Activated CD4-positive, alpha-beta memory T cell treated with anti-CD3 and anti-CD28 coated beads for 36 hours (primary cell): ENCODE data around the gene SLC24A4. TPM values are rescaled to one million over a fixed set of nuclear protein-coding genes. Genes with fewer than 3 reads are reported as not detected.

Source experiments
- CTCF ChIA-PET: fragments of 350-600 bp; sonication (Branson Sonifier 250); formaldehyde crosslinking; loops from one replicate; lab custom pipeline; 2021; ENCODE audit warnings: antibody characterized with exemption, inconsistent platforms; lab: Charles Lee
- POLR2A ChIA-PET: fragments of 350-600 bp; sonication (Branson Sonifier 250); formaldehyde crosslinking; loops from one replicate; lab custom pipeline; 2021; ENCODE audit warnings: antibody characterized with exemption; lab: Charles Lee
- DNase-seq: peaks from one replicate; pipeline ENCODE4 v3.0.0-alpha.2; 2020
- H3K27ac Mint-ChIP-seq: one replicate; pipeline ENCODE4 v1.8.0; 2021; ENCODE audit warnings: mixed read lengths
- H3K27me3 Mint-ChIP-seq: one replicate; pipeline ENCODE4 v1.8.0; 2021; ENCODE audit warnings: mixed read lengths
- H3K36me3 Mint-ChIP-seq: one replicate; pipeline ENCODE4 v1.8.0; 2021; ENCODE audit warnings: mixed read lengths
- H3K4me1 Mint-ChIP-seq: one replicate; pipeline ENCODE4 v1.8.0; 2021; ENCODE audit warnings: low read depth, mixed read lengths
- H3K4me3 Mint-ChIP-seq: one replicate; pipeline ENCODE4 v1.8.0; 2021; ENCODE audit warnings: mild to moderate bottlenecking, mixed read lengths
- H3K9me3 Mint-ChIP-seq: one replicate; pipeline ENCODE4 v1.8.0; 2021; ENCODE audit warnings: mixed read lengths
- intact Hi-C: fragments of 100-400 bp; cut with micrococcal nuclease; formaldehyde crosslinking; loops from one replicate; pipeline ENCODE4 v1.15.1; 2023
- total RNA-seq, 2 experiments: library from RNA; stranded (reverse); gene quantifications; one replicate each; pipeline ENCODE4 v1.2.3, GENCODE V29; 2021

SLC24A4 gene
- total RNA-seq, 2 experiments from 2014 or later, result not detected

DNA sequence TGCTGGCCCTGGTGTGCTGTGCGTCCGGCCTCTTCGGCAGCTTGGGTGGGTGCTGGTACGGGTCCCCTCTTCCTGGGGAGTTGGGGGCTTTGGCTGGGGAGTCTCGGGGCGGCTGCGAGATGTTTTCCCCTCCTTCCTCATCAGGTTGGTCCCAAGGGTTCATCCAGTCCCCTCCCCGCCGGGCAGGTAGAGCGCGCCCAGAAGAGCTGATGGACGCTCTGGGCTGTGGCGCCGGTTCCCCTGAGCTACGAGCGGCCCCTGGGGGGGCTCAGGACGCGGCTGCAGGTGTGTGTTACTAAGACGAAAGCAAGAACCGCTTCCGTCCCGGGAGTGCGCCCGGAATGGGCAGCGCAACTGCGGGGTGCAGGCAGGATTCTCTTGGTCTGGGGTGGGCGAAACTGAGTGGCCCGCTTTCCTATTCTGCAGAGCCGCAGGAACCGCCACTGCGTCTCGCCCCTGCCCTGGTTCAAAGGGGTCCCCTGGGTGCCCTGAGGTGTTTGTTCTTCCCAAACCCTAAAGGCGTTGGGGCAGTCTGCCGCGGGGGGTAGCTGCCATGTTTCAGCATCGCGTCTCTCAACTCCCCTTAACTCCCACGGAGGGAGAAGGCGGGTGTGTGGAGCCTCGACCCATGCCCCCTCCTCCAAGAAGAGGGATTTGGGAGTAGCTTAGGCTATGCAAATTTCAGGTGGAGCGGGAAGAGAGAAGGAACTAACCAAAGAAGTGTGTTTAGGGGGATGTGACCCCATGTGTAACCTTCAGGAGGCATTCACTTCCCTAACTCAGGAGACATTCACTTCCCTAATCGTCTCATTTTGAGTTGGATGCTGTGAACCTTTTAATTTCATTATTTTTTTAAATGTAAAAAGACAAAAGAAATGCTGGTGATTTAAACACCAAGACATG, 1.2 kb downstream of the SLC24A4 start:
- no peak overlapping the region for H3K4me3 Mint-ChIP-seq
- H3K36me3 Mint-ChIP-seq, result no peaks in the 10 kb centered on the region
- POLR2A ChIA-PET, result interaction anchor here (0.7 kb wide), 1 partner anchor 14 kb away, joined by 3 read pairs; no protein-coding TSS in a partner anchor
- no peaks in the 10 kb centered on the region for H3K9me3 Mint-ChIP-seq
- no peak for DNase-seq
- H3K27ac Mint-ChIP-seq, result no peak overlapping the region
- peaks cover 6% of the 10 kb centered on the region for H3K4me1 Mint-ChIP-seq
- intact Hi-C loops, result no loop called here
- peaks cover 47% of the 10 kb centered on the region for H3K27me3 Mint-ChIP-seq
- CTCF ChIA-PET, result no interaction called here

DNA sequence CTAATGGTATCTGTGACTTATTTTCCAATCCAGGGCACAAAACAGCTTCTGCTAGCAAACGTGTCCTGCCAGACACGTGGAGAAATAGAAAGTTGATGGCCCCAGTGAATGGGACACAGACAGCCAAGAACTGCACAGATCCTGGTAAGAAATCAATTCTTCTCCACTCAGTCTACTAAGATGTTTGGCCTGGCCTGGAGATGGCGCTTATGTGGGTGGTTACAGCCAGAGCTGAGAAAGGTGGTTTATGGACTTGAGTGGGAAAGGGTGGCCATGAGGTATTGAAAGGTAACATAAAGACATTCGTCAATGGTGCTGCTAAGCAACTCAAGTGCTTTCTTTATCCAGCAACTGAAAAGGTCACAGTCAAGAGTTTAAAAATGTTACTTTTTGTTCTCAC, 2.9 kb downstream of the SLC24A4 start:
- H3K36me3 Mint-ChIP-seq, result no peaks in the 10 kb centered on the region
- intact Hi-C loops, result no loop called here
- ChIA-PET CTCF (no interaction called here), POLR2A (no interaction called here)
- peaks cover 6% of the 10 kb centered on the region for H3K4me1 Mint-ChIP-seq
- no peaks in the 10 kb centered on the region for H3K9me3 Mint-ChIP-seq
- no peak overlapping the region for H3K4me3 Mint-ChIP-seq
- peaks cover 41% of the 10 kb centered on the region for H3K27me3 Mint-ChIP-seq
- H3K27ac Mint-ChIP-seq, result no peak overlapping the region
- DNase-seq, result no peak

DNA sequence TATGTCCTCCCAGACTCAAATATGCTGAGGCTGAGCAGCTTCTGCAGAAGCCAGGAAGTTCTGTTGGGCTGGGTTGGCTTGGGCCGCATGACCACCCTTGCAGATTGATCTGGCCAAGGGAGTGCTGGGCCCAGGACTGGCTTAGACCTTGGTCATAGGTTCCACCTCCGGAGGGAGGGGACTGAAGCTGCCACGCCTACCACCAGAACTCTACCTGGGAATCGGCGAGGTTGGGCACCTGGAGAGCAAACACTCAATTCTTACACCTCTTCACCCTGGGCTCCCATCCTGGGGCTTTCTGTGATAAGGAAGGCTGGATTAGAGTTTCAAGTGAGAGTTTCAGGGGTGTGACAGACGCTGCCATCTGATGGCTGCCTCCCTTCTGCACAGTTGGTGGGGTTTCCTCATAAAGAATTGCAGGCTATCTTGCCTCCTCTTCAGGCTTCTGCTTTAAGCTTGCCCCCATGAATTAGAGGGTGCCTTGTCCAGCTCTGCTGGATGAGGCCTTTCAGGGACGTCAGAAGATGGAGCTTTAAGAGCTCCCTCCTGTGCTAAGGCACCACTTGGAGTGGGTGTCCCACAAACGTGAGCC, 5.8 kb downstream of the SLC24A4 start:
- H3K4me3 Mint-ChIP-seq, result no peak overlapping the region
- H3K9me3 Mint-ChIP-seq, result no peaks in the 10 kb centered on the region
- CTCF ChIA-PET, result interaction anchor here (1.3 kb wide), 1 partner anchor 15 kb away, joined by 3 read pairs; no protein-coding TSS in a partner anchor
- H3K4me1 Mint-ChIP-seq, result peaks cover 4% of the 10 kb centered on the region
- DNase-seq, result no peak
- POLR2A ChIA-PET, result no interaction called here
- H3K27ac Mint-ChIP-seq, result no peak overlapping the region
- peaks cover 31% of the 10 kb centered on the region for H3K27me3 Mint-ChIP-seq
- no peaks in the 10 kb centered on the region for H3K36me3 Mint-ChIP-seq
- intact Hi-C loops, result no loop called here

DNA sequence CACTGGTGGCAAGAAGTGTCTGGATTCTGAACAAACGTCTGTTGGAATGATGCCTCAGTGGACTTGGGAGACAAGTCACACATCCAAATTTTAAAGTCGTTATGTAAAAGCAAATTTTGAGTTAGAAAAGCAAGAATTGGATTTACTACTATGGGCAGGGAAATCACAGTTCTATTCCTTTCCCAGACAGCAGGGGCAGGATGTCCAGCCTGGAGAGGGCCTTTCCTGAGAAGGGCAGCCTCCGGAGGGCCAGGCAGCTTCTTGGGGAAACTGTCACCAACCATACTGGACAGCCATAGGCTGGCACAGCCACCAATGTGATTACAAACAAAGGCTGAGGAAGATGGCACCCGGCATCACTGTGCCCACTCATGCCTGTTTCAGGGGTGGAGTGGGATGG, 11.1 kb downstream of the SLC24A4 start:
- Mint-ChIP-seq H3K4me3 (no peak overlapping the region), H3K36me3 (no peaks in the 10 kb centered on the region), H3K27me3 (peaks cover 21% of the 10 kb centered on the region), H3K27ac (no peak overlapping the region), H3K9me3 (no peaks in the 10 kb centered on the region), H3K4me1 (no peaks in the 10 kb centered on the region)
- intact Hi-C loops, result no loop called here
- no peak for DNase-seq
- POLR2A ChIA-PET, result no interaction called here
- CTCF ChIA-PET, result interaction anchor here (0.7 to 1.0 kb wide), 2 partner anchors 21 to 850 kb away, joined by 3 read pairs; no protein-coding TSS in a partner anchor

DNA sequence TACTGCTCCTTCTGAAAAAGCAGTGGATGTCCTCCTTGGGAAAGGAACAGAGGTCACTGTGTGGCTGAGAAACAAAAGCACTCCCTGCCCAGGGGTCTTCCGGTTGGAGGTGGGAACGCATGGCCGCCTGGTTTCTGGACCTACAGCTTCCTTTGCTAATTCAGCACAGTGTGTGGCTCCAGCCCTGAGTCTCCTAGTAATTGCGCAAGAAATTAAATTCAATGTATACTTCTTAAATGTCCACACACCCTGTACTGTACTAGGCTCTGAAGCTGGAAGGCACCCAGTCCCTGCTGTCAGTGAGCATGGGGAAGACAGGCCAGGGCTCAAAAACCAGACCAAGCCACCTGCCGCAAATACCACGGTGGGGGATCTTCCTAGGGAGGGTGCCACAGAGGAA, 13.4 kb downstream of the SLC24A4 start:
- Mint-ChIP-seq H3K4me1 (peaks cover 13% of the 10 kb centered on the region), H3K4me3 (no peak overlapping the region), H3K27ac (no peak overlapping the region), H3K9me3 (no peaks in the 10 kb centered on the region), H3K36me3 (no peaks in the 10 kb centered on the region), H3K27me3 (peaks cover 35% of the 10 kb centered on the region)
- CTCF ChIA-PET, result no interaction called here
- POLR2A ChIA-PET, result no interaction called here
- DNase-seq, result no peak
- intact Hi-C loops, result no loop called here

DNA sequence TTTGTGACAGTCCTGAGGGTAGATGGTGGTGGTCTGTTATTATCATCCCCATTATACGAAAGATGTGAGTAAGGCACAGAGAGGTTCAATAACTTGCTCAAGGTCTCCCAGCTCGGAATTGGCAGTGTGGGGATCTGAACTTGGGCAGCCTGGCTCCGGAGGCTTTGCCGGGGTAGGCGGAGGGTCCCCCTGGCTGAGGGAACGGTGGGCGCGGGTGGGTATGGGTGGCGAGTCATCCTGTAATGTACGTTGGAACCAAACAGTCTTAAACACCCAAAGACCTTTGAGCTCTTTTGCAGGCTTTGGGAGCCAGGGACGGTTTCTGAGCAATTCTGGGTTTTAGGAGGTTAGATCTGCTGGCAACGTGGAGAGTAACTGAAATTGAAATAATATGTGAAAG, 16.5 kb downstream of the SLC24A4 start:
- peaks cover 3% of the 10 kb centered on the region for H3K9me3 Mint-ChIP-seq

DNA sequence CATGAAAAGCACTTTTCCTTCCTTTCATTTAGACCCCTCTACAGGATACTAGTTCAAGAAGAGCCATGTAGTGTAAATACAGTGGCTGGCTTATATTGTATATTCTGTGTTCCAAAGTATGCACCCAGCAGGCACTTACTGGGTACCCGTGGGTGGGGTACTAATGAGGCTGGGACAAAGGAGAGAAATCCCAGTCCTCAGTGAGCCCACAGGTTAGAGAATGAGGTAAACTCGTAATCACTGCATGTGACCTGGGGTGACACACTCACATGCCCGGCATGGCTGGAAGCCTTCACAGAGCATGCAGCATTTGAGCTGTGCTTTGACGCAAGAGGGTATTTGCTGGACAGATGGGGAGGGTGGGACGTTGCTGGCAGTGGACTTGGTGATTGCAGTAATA, 17.1 kb downstream of the SLC24A4 start:
- CTCF ChIA-PET, result interaction anchor here (1.9 to 4.3 kb wide), 2 partner anchors 12 kb away, joined by 10 to 25 read pairs; no protein-coding TSS in a partner anchor
- H3K36me3 Mint-ChIP-seq, result no peaks in the 10 kb centered on the region
- peaks cover 3% of the 10 kb centered on the region for H3K9me3 Mint-ChIP-seq
- H3K4me3 Mint-ChIP-seq, result no peak overlapping the region
- H3K27me3 Mint-ChIP-seq, result peaks cover 51% of the 10 kb centered on the region
- POLR2A ChIA-PET, result no interaction called here
- intact Hi-C loops, result loop anchor here (2.0 to 10.0 kb wide), 4 partner anchors 58 to 475 kb away; partner anchors contain the start of genes GOLGA5 and TC2N
- no peak for DNase-seq
- H3K4me1 Mint-ChIP-seq, result peaks cover 29% of the 10 kb centered on the region
- H3K27ac Mint-ChIP-seq, result no peak overlapping the region

More for the DNA sequence above, 16.5 kb downstream of the SLC24A4 start:
- Mint-ChIP-seq H3K27me3 (peaks cover 52% of the 10 kb centered on the region), H3K4me3 (no peak overlapping the region), H3K36me3 (no peaks in the 10 kb centered on the region), H3K4me1 (peaks cover 29% of the 10 kb centered on the region), H3K27ac (no peak overlapping the region)
- POLR2A ChIA-PET, result no interaction called here
- intact Hi-C loops, result no loop called here
- CTCF ChIA-PET, result interaction anchor here (1.9 kb wide), 1 partner anchor 12 kb away, joined by 10 read pairs; no protein-coding TSS in a partner anchor
- DNase-seq, result no peak

DNA sequence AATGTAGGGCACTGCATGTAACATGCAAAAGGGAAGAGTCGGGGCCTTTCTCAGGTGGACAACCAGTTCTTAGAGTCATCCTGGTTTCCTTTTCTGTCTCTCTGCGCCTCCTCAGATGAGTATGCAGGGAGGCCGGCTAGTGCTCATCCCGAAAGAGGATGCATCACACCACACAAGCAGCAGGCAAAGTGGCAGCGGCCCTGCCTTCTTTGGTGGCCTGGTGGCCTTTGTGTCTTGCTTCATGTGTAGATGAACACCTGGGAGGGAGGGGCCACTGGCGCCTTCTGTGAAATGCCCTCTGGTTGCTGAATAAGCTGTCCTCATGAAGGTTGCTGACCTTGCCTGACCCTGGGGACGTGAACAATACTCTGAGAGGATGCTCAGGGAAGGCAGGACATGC, 18.0 kb downstream of the SLC24A4 start:
- intact Hi-C loops, result loop anchor here (1.0 to 10.0 kb wide), 5 partner anchors 11 to 476 kb away; partner anchors contain the start of genes GOLGA5 and TC2N
- Mint-ChIP-seq H3K36me3 (no peaks in the 10 kb centered on the region), H3K27ac (peak overlapping the region; percentile 83), H3K4me1 (peaks cover 29% of the 10 kb centered on the region), H3K9me3 (peaks cover 3% of the 10 kb centered on the region), H3K4me3 (peak overlapping the region; percentile 28), H3K27me3 (peaks cover 56% of the 10 kb centered on the region)
- ChIA-PET CTCF (interaction anchor here (1.1 to 4.3 kb wide), 2 partner anchors 11 to 340 kb away, joined by 4 to 25 read pairs; no protein-coding TSS in a partner anchor), POLR2A (interaction anchor here (1.2 kb wide), 1 partner anchor 219 kb away, joined by 4 read pairs; the partner anchor contains the start of genes CPSF2 and NDUFB1)
- peak; percentile 86 for DNase-seq

DNA sequence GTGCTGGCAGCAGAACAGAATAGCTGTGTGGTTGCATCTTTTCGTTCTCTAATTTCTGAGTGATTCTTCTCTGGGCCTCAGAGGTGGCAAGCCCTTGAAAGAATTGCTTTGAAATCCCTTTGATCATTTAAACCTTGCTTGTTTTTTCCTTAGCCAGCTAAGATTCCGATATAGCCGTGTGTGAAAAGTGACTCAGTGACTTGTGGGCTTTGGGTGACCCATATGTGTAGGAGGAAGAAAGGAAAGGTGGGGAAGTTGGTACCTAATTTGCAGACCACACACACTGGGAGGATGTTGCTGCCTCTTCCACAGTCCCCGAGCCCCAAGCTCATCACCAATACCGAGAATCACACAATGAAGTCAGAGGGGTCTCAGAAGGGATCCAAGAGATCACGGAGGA, 18.8 kb downstream of the SLC24A4 start:
- CTCF ChIA-PET, result interaction anchor here (0.9 to 4.3 kb wide), 4 partner anchors 10 to 339 kb away, joined by 3 to 25 read pairs (median 4); no protein-coding TSS in a partner anchor
- POLR2A ChIA-PET, result interaction anchor here (1.2 kb wide), 2 partner anchors 10 to 220 kb away, joined by 4 read pairs; partner anchors contain the start of genes CPSF2 and NDUFB1

DNA sequence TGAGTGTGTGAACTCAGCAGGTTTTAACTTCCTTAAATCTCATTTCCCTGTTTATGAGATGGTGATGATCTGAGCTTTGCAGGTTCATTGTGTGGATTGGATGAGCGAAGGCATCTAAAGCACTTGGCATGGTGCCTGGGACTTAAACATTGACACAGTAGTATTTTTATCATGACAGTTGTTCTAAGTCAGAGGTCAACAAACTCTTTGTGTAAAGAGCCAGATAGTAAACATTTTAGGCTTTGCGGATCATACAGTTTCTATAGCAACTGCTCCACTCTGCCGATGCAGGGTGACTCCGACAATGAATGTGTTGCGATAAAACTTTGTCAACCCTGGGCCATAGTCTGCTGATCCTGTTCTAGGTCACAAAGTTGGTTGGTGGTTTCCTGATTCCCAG, 25.2 kb downstream of the SLC24A4 start:
- Mint-ChIP-seq H3K27me3 (peaks cover 34% of the 10 kb centered on the region), H3K4me3 (no peak overlapping the region), H3K9me3 (peaks cover 3% of the 10 kb centered on the region), H3K36me3 (no peaks in the 10 kb centered on the region), H3K4me1 (peaks cover 1% of the 10 kb centered on the region), H3K27ac (no peak overlapping the region)
- POLR2A ChIA-PET, result no interaction called here
- intact Hi-C loops, result loop anchor here (10.0 kb wide), 1 partner anchor 483 kb away; the partner anchor contains the start of gene TC2N
- DNase-seq, result no peak
- CTCF ChIA-PET, result no interaction called here

More for the DNA sequence above, 18.8 kb downstream of the SLC24A4 start:
- Mint-ChIP-seq H3K4me3 (no peak overlapping the region), H3K27me3 (peaks cover 60% of the 10 kb centered on the region), H3K9me3 (peaks cover 3% of the 10 kb centered on the region), H3K27ac (peak overlapping the region; percentile 83), H3K36me3 (no peaks in the 10 kb centered on the region), H3K4me1 (peaks cover 29% of the 10 kb centered on the region)
- intact Hi-C loops, result loop anchor here (1.0 to 10.0 kb wide), 6 partner anchors 11 to 477 kb away; partner anchors contain the start of genes GOLGA5 and TC2N
- peak; percentile 79 for DNase-seq

DNA sequence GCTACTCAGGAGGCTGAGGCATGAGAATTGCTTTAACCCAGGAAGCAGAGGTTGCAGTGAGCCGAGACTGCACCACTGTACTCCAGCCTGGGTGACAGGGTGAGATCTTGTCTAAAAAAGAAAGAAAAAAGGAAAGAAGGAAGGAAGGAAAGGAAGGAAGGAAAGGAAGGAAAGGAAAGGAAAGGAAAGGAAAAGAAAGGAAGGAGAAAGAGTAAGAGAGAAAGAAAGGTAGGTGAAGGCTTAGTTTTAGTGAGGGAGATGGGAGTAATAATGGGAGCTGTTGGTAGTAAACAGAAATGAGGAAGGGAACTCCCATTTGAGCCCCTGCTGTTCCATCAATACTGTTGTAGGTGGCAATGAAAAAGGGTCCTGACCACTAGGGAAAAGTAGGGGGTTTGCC, 28.8 kb downstream of the SLC24A4 start:
- POLR2A ChIA-PET, result interaction anchor here (1.6 kb wide), 1 partner anchor 10 kb away, joined by 4 read pairs; no protein-coding TSS in a partner anchor

More for the DNA sequence above, 28.8 kb downstream of the SLC24A4 start:
- intact Hi-C loops, result loop anchor here (1.0 to 10.0 kb wide), 3 partner anchors 10 to 227 kb away; partner anchors contain the start of genes CPSF2 and NDUFB1
- Mint-ChIP-seq H3K36me3 (no peaks in the 10 kb centered on the region), H3K27ac (no peak overlapping the region), H3K4me3 (no peak overlapping the region), H3K27me3 (peaks cover 16% of the 10 kb centered on the region), H3K4me1 (peaks cover 2% of the 10 kb centered on the region), H3K9me3 (no peaks in the 10 kb centered on the region)
- CTCF ChIA-PET, result interaction anchor here (0.6 to 4.1 kb wide), 12 partner anchors 9 to 329 kb away, joined by 3 to 25 read pairs (median 3); no protein-coding TSS in a partner anchor
- DNase-seq, result no peak
